ENCODE results near the gene PBX1. TPM values are rescaled to one million over a fixed set of nuclear protein-coding genes. Genes with fewer than 3 reads are reported as not detected.
"Not testable (repeated sequence)": the region's sequence is repeated elsewhere in the genome, so short reads cannot be mapped to it uniquely, and the experiment has no call there.

The PBX1 gene
- total RNA-seq = 1 to 10 TPM; 1.4 to 1.8 TPM
- under 1 TPM in 1 of 3 donors, not detected in 2; 0.08 TPM for polyA plus RNA-seq
- 0.25 to 8.4 (median 1.6) reads per million in 6 experiments for total RNA-seq

- ATAC-seq = peak; percentile 99
- H3K36me3 Mint-ChIP-seq = peaks cover 0 to 12% (median 2%) of the 10 kb centered on the region in 3 donors
- H3K27ac Mint-ChIP-seq = peak within 1 kb of the TSS in 5 of 10 donors; percentile 20 to 77 (median 53)
- H3K9me3 Mint-ChIP-seq = peaks cover 0 to 6% (median 2%) of the 10 kb centered on the region in 9 donors
- H3K27me3 Mint-ChIP-seq = peaks cover 6 to 40% (median 16%) of the 10 kb centered on the region in 5 donors
- H3K4me3 Mint-ChIP-seq = peak within 1 kb of the TSS; percentile 78 to 93 (median 85)
- peaks cover 0 to 27% (median 17%) of the 10 kb centered on the region in 4 donors for H3K4me1 Mint-ChIP-seq
- DNase-seq = peak; percentile 47 to 86 (median 70)
- POLR2A ChIA-PET = no interaction called here
Observed at GRCh38 chr1:164558461-164559341, at the start of gene PBX1. Gene PBX1, plus strand, starts transcription at chr1:164559184.

- no peak overlapping the region for H3K4me3 Mint-ChIP-seq
- ATAC-seq (no peak), DNase-seq (no peak)
- peaks cover 0 to 8% (median 0%) of the 10 kb centered on the region in 9 donors for H3K9me3 Mint-ChIP-seq
- H3K4me1 Mint-ChIP-seq = no peaks in the 10 kb centered on the region
- no peak overlapping the region for H3K27ac Mint-ChIP-seq
- peaks cover 0 to 12% (median 0%) of the 10 kb centered on the region in 5 donors for H3K27me3 Mint-ChIP-seq
- POLR2A ChIA-PET = no interaction called here
- H3K36me3 Mint-ChIP-seq = no peaks in the 10 kb centered on the region
Observed at GRCh38 chr1:164510435-164510834, 48.5 kb upstream of the PBX1 start.

DNA sequence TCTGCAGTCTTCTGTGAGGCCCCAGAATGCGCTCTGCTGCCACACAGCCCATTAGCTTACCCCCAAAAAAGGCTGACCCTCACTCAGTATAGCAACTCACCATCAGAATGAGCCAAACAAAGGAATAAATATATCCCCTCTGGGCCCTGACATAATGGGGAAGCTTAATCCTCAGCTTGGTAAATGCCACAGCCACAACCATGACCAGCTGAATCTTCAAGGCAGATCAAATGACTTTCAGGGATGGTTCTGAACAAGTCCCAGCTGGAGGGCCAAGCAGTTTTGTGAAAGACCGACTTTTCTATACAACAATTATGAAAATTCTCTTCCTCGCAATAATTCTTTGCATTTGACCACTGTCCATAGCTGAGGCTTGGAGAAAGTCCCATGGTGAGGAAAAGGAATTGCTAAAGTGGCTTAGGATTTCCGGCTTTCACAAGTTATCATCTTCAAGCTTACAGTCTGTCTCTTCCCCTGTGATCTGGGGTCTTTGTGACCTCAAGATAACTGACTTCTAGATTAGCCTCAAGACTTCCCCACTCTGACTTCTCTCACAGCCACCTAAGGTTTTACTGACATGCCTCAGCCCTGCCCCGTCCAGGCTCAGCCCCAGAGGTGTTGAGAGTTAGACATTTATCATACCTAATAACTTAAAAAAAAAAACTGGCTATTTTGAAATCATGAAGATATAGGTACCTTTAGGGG is 47.8 kb upstream of the PBX1 start:
- Mint-ChIP-seq H3K4me1 (no peaks in the 10 kb centered on the region), H3K36me3 (no peaks in the 10 kb centered on the region), H3K9me3 (peaks cover 0 to 8% (median 0%) of the 10 kb centered on the region in 9 donors), H3K4me3 (no peak overlapping the region), H3K27ac (no peak overlapping the region), H3K27me3 (peaks cover 0 to 18% (median 0%) of the 10 kb centered on the region in 5 donors)
- DNase-seq = no peak
- no peak for ATAC-seq
- POLR2A ChIA-PET = no interaction called here

- H3K36me3 Mint-ChIP-seq = no peaks in the 10 kb centered on the region
- peaks cover 0 to 18% (median 0%) of the 10 kb centered on the region in 5 donors for H3K27me3 Mint-ChIP-seq
- no peak overlapping the region for H3K27ac Mint-ChIP-seq
- peaks cover 0 to under 1% (median 0%) of the 10 kb centered on the region in 9 donors for H3K9me3 Mint-ChIP-seq
- DNase-seq = no peak
- ATAC-seq = no peak
- H3K4me1 Mint-ChIP-seq = no peaks in the 10 kb centered on the region
- H3K4me3 Mint-ChIP-seq = no peak overlapping the region
- POLR2A ChIA-PET = no interaction called here
Observed at GRCh38 chr1:164515231-164515630, 43.8 kb upstream of the PBX1 start.

DNA sequence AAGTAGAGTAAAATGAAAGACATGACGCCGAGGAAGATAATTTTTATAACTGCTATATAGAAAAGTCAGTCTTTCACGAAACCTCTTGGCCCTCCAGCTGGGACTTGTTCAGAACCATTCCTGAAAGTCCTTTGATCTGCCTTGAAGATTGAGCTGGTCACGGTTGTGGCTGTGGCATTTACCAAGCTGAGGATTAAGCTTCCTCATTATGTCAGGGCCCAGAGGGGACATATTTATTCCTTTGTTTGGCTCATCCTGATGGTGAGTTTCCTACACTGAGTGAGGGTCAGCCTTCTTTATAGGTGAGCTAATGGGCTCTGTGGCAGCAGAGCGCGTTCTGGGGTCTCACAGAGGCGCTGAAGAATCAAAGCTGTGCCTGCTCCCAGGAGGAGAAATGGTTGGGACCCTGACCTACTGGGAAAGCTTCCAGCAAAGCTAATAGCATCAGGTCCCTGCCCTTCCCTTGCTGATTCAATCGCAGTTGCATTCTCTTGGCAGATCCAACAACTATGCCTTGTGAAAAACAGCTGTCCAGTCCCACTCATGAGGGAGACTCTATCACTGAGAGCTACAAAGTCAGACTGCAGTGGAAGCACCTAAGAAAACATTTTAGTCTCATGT is 43.2 kb upstream of the PBX1 start:
- no peak overlapping the region for H3K27ac Mint-ChIP-seq
- no peaks in the 10 kb centered on the region for H3K4me1 Mint-ChIP-seq
- DNase-seq (no peak), ATAC-seq (no peak)
- H3K36me3 Mint-ChIP-seq = no peaks in the 10 kb centered on the region
- H3K9me3 Mint-ChIP-seq = peaks cover 0 to 2% (median 0%) of the 10 kb centered on the region in 9 donors
- POLR2A ChIA-PET = no interaction called here
- peaks cover 0 to 18% (median 0%) of the 10 kb centered on the region in 5 donors for H3K27me3 Mint-ChIP-seq
- no peak overlapping the region for H3K4me3 Mint-ChIP-seq

GRCh38 chr1:164516591-164516990 is 42.4 kb upstream of the PBX1 start:
- H3K27ac Mint-ChIP-seq = no peak overlapping the region
- POLR2A ChIA-PET = no interaction called here
- no peak for DNase-seq
- no peak for ATAC-seq
- H3K4me3 Mint-ChIP-seq = no peak overlapping the region
- no peaks in the 10 kb centered on the region for H3K4me1 Mint-ChIP-seq
- H3K27me3 Mint-ChIP-seq = peaks cover 0 to 18% (median 0%) of the 10 kb centered on the region in 5 donors
- no peaks in the 10 kb centered on the region for H3K36me3 Mint-ChIP-seq
- H3K9me3 Mint-ChIP-seq = peaks cover 0 to 2% (median 0%) of the 10 kb centered on the region in 9 donors

DNA sequence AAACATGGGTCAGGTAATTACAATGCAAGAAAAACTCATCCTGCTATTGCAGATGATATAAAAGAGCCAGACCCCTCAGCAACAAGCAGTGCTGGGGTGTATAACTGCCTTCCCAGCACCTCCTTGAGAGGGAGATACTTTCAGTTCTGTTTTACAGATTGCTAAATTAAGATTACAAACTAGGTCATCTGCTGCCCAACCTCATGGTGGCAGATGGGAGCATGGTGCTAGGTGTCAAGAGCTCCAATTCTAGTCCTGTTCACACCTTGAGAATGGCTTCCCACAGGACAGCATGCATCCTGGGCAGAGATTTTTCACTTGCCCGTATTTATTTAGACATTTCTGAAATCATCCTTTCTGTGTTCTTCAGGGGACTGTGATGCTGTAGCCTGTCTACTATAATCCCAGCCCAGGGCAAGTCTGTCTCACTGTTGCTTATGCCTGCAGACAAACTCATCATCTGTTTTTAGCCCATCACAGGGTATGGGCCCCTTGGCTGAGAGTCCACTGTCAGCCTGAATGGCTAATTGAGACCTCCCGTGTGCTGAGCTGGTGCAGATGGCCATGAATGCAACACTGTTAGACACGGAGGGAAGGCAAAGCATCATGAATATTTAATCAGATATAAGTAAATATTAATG is 40.2 kb upstream of the PBX1 start:
- Mint-ChIP-seq H3K4me1 (no peaks in the 10 kb centered on the region), H3K9me3 (peaks cover 0 to 5% (median 0%) of the 10 kb centered on the region in 9 donors), H3K27me3 (peaks cover 0 to 18% (median 0%) of the 10 kb centered on the region in 5 donors), H3K4me3 (no peak overlapping the region), H3K36me3 (peaks cover 0 to 5% (median 0%) of the 10 kb centered on the region in 3 donors), H3K27ac (no peak overlapping the region)
- ATAC-seq (no peak), DNase-seq (no peak)
- POLR2A ChIA-PET = no interaction called here

DNA sequence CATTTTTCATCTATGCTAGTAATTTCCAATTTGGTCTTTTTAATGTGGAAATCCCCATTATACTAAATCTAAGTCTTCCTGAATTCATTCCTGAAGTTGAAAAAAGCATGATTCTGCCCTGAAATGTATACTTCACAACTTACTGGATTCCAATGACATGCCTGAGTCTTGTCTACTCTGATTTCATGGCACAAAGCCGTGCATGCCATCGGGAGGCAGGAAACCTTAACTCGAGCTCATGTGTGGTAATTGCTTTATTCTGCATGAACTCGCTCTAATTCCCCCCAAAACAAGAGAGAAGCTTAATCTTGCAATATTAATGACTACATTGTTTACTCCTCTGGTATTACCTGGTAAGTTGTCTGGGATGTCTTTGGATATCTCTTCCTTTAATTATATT is 39.6 kb upstream of the PBX1 start:
- H3K27me3 Mint-ChIP-seq = peaks cover 0 to 15% (median 0%) of the 10 kb centered on the region in 5 donors
- no peaks in the 10 kb centered on the region for H3K4me1 Mint-ChIP-seq
- no peak for DNase-seq
- peaks cover 0 to 5% (median 0%) of the 10 kb centered on the region in 3 donors for H3K36me3 Mint-ChIP-seq
- H3K4me3 Mint-ChIP-seq = no peak overlapping the region
- ATAC-seq = no peak
- no peak overlapping the region for H3K27ac Mint-ChIP-seq
- peaks cover 0 to 5% (median 0%) of the 10 kb centered on the region in 9 donors for H3K9me3 Mint-ChIP-seq
- POLR2A ChIA-PET = no interaction called here

DNA sequence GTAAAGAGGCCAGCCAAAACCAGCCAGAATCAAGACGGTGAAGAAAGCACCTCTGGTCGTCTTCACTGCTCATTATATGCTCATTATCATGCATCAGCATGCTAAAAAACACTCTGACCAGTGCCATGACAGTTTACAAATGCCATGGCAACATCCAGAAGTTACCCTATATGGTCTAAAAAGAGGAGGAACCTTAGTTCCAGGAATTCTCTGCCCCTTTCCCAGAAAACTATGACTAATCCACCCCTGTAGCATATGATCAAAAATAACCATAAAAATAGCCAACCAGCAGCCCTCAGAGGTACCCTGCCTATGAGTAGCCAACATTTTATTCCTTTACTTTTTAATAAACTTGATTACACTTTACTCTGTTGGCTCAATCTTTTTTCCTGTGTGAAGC is 34.2 kb upstream of the PBX1 start:
- DNase-seq (no peak), ATAC-seq (no peak)
- Mint-ChIP-seq H3K4me1 (no peaks in the 10 kb centered on the region), H3K9me3 (peaks cover 9 to 30% (median 16%) of the 10 kb centered on the region in 9 donors), H3K4me3 (no peak overlapping the region), H3K36me3 (peaks cover 0 to 16% (median 0%) of the 10 kb centered on the region in 3 donors), H3K27ac (no peak overlapping the region), H3K27me3 (peaks cover 0 to 5% (median 2%) of the 10 kb centered on the region in 5 donors)
- POLR2A ChIA-PET = no interaction called here

- Mint-ChIP-seq H3K4me3 (no peak overlapping the region), H3K4me1 (no peaks in the 10 kb centered on the region), H3K9me3 (peaks cover 0 to under 1% (median 0%) of the 10 kb centered on the region in 9 donors), H3K27me3 (no peaks in the 10 kb centered on the region), H3K27ac (no peak overlapping the region), H3K36me3 (no peaks in the 10 kb centered on the region)
- POLR2A ChIA-PET = no interaction called here
- no peak for DNase-seq
- ATAC-seq = no peak
Observed at GRCh38 chr1:164534863-164535610, 23.9 kb upstream of the PBX1 start.

- Mint-ChIP-seq H3K9me3 (peaks cover 0 to 38% (median 16%) of the 10 kb centered on the region in 9 donors), H3K27me3 (peaks cover 11 to 33% (median 20%) of the 10 kb centered on the region in 5 donors), H3K36me3 (peaks cover 0 to 29% (median 7%) of the 10 kb centered on the region in 3 donors)
- ATAC-seq, POLR2A ChIA-PET, H3K4me3 Mint-ChIP-seq, H3K27ac Mint-ChIP-seq, DNase-seq, H3K4me1 Mint-ChIP-seq: not testable (repeated sequence)
Observed at GRCh38 chr1:164552463-164552988, 6.5 kb upstream of the PBX1 start.
